Measurements from ENCODE around the gene ZMYND8. TPM values are rescaled to one million over a fixed set of nuclear protein-coding genes. Genes with fewer than 3 reads are reported as not detected.

Gene ZMYND8
- polyA plus RNA-seq, 1 donor from 2014 or later, result 16.8 TPM

DNA sequence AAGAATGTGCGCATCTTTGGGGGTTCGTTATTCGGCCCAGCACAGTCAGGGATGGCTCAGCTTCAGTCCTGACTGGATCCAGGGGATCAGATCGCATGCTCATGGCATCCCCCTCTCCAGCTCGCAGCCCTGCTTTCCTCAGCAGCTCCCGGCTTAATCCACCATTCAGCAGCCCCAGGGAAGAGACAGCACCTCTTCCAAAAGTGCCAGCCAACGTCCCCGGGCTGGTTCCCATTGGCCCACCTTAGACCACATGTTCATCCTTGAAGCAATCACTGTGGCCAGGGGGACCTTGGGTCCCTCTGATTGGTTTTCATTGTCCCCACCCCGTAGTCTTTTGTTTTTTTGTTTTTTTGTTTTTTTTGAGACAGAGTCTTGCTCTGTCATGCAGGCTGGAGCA lies 188.7 kb downstream of the ZMYND8 start:
- TF ChIP-seq SMC3 (conservative IDR thresholded peaks at IDR 0.05; ENCODE audit: poor library complexity) (no peak), RAD21 (conservative IDR thresholded peaks at IDR 0.05) (no peak)
- TF ChIP-seq, protein P1, sequence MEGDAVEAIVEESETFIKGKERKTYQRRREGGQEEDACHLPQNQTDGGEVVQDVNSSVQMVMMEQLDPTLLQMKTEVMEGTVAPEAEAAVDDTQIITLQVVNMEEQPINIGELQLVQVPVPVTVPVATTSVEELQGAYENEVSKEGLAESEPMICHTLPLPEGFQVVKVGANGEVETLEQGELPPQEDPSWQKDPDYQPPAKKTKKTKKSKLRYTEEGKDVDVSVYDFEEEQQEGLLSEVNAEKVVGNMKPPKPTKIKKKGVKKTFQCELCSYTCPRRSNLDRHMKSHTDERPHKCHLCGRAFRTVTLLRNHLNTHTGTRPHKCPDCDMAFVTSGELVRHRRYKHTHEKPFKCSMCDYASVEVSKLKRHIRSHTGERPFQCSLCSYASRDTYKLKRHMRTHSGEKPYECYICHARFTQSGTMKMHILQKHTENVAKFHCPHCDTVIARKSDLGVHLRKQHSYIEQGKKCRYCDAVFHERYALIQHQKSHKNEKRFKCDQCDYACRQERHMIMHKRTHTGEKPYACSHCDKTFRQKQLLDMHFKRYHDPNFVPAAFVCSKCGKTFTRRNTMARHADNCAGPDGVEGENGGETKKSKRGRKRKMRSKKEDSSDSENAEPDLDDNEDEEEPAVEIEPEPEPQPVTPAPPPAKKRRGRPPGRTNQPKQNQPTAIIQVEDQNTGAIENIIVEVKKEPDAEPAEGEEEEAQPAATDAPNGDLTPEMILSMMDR (IDR thresholded peaks at IDR 0.05; ENCODE audit: poor library complexity, severe bottlenecking), result no peak
- no peaks in the 10 kb centered on the region for H4K20me1 ChIP-seq (ENCODE audit: insufficient read depth)
- no peaks in the 10 kb centered on the region for H3K9me2 ChIP-seq (ENCODE audit: insufficient read depth, low read length)
- H3K9ac ChIP-seq (ENCODE audit: low read length), result no peak overlapping the region
- H3K4me3 ChIP-seq (ENCODE audit: low read length), result no peak overlapping the region
- H3K36me3 ChIP-seq (ENCODE audit: insufficient read depth, low read length), result no peaks in the 10 kb centered on the region
- no peaks in the 10 kb centered on the region for H3K9me3 ChIP-seq (ENCODE audit: low read length)
- no peak overlapping the region for H2AFZ ChIP-seq (ENCODE audit: low read depth, low read length)
- H3F3A ChIP-seq (ENCODE audit: insufficient read depth, low read length, poor library complexity, severe bottlenecking), result no peaks in the 10 kb centered on the region
- no peaks in the 10 kb centered on the region for H3K79me2 ChIP-seq (replicated peaks; ENCODE audit: insufficient read depth, low read length)
- no peak overlapping the region for H3K4me2 ChIP-seq (ENCODE audit: low read length)
- H3K27ac ChIP-seq (ENCODE audit: low read length), result no peak overlapping the region
- no peaks in the 10 kb centered on the region for H3K27me3 ChIP-seq (ENCODE audit: insufficient read depth, low read depth, low read length)

DNA sequence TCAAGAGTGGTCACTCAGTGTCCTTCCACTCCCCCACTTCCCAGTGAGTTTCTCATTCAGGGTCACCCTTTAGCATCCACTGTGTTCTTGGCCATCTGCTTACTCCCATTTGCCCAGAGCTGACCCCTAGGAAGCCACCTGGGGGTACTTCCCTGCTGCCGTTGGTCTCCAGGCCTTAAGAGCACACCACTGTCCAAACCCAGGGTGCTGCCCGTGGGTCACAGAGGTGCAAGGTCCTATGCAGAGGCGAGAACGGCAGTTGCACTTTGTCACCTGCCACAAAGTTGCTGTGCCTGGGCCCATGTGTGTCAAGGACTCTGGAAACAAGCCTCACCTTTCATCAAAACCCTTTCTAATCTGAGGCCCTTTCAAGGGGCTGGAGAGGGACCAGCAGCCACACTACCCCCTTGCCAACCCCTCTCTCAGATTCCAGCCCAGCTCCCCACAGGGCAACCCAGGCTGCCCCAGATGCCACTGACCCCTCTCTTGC lies 191.1 kb downstream of the ZMYND8 start:
- no peak overlapping the region for H3K4me3 ChIP-seq (ENCODE audit: low read length)
- no peaks in the 10 kb centered on the region for H3K27me3 ChIP-seq (ENCODE audit: insufficient read depth, low read depth, low read length)
- no peaks in the 10 kb centered on the region for H3K79me2 ChIP-seq (replicated peaks; ENCODE audit: insufficient read depth, low read length)
- no peak overlapping the region for H2AFZ ChIP-seq (ENCODE audit: low read depth, low read length)
- no peaks in the 10 kb centered on the region for H3F3A ChIP-seq (ENCODE audit: insufficient read depth, low read length, poor library complexity, severe bottlenecking)
- no peak overlapping the region for H3K4me2 ChIP-seq (ENCODE audit: low read length)
- no peaks in the 10 kb centered on the region for H3K9me3 ChIP-seq (ENCODE audit: low read length)
- H3K9me2 ChIP-seq (ENCODE audit: insufficient read depth, low read length), result no peaks in the 10 kb centered on the region
- H3K9ac ChIP-seq (ENCODE audit: low read length), result no peak overlapping the region
- no peaks in the 10 kb centered on the region for H3K36me3 ChIP-seq (ENCODE audit: insufficient read depth, low read length)
- TF ChIP-seq EZH2 (IDR thresholded peaks at IDR 0.05; ENCODE audit: borderline replicate concordance, insufficient read depth, low read length, poor library complexity, severe bottlenecking) (no peak), EP300 (conservative IDR thresholded peaks at IDR 0.05; ENCODE audit: poor library complexity, severe bottlenecking) (no peak)
- no peak overlapping the region for H3K27ac ChIP-seq (ENCODE audit: low read length)
- no peaks in the 10 kb centered on the region for H4K20me1 ChIP-seq (ENCODE audit: insufficient read depth)

DNA sequence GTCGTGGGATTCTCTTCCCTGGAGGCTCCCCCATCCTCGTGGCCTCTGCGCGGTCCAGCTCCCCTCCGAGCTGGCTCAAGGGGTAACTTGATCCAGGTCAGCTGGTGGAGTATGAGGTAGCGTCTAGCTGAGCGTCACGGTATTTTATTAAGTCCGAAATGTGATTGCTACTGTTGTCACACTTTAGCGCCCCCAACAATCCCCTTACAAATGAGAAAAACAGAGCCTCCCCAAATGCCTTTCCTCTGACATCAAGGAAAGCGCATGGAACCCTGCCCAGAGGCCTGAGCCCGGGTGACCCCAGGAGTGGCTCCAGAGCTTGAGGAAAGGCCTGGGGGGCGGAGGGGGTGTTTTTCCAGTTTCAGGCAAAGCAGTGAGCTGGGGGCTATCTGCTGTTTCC lies 192.4 kb downstream of the ZMYND8 start:
- H3K36me3 ChIP-seq (ENCODE audit: insufficient read depth, low read length), result no peaks in the 10 kb centered on the region
- TF ChIP-seq POLR2AphosphoS5 (IDR thresholded peaks at IDR 0.05) (no peak), SMC3 (conservative IDR thresholded peaks at IDR 0.05; ENCODE audit: poor library complexity) (no peak), EP300 (conservative IDR thresholded peaks at IDR 0.05; ENCODE audit: poor library complexity, severe bottlenecking) (no peak), TAF1 (IDR thresholded peaks at IDR 0.05; ENCODE audit: low read depth) (no peak), MXI1 (conservative IDR thresholded peaks at IDR 0.05; ENCODE audit: poor library complexity, severe bottlenecking) (no peak), EZH2 (IDR thresholded peaks at IDR 0.05; ENCODE audit: borderline replicate concordance, insufficient read depth, low read length, poor library complexity, severe bottlenecking) (no peak), RAD21 (conservative IDR thresholded peaks at IDR 0.05) (no peak)
- TF ChIP-seq, protein P1 (IDR thresholded peaks at IDR 0.05; ENCODE audit: poor library complexity, severe bottlenecking), result no peak
- TF ChIP-seq, protein P2, sequence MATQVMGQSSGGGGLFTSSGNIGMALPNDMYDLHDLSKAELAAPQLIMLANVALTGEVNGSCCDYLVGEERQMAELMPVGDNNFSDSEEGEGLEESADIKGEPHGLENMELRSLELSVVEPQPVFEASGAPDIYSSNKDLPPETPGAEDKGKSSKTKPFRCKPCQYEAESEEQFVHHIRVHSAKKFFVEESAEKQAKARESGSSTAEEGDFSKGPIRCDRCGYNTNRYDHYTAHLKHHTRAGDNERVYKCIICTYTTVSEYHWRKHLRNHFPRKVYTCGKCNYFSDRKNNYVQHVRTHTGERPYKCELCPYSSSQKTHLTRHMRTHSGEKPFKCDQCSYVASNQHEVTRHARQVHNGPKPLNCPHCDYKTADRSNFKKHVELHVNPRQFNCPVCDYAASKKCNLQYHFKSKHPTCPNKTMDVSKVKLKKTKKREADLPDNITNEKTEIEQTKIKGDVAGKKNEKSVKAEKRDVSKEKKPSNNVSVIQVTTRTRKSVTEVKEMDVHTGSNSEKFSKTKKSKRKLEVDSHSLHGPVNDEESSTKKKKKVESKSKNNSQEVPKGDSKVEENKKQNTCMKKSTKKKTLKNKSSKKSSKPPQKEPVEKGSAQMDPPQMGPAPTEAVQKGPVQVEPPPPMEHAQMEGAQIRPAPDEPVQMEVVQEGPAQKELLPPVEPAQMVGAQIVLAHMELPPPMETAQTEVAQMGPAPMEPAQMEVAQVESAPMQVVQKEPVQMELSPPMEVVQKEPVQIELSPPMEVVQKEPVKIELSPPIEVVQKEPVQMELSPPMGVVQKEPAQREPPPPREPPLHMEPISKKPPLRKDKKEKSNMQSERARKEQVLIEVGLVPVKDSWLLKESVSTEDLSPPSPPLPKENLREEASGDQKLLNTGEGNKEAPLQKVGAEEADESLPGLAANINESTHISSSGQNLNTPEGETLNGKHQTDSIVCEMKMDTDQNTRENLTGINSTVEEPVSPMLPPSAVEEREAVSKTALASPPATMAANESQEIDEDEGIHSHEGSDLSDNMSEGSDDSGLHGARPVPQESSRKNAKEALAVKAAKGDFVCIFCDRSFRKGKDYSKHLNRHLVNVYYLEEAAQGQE (IDR thresholded peaks at IDR 0.05; ENCODE audit: borderline replicate concordance), result no peak

More for the DNA sequence above, 192.4 kb downstream of the ZMYND8 start:
- Histone ChIP-seq H3K9me2 (ENCODE audit: insufficient read depth, low read length) (no peaks in the 10 kb centered on the region), H3K27me3 (ENCODE audit: insufficient read depth, low read depth, low read length) (no peaks in the 10 kb centered on the region), H4K20me1 (ENCODE audit: insufficient read depth) (no peaks in the 10 kb centered on the region), H3K27ac (ENCODE audit: low read length) (no peak overlapping the region), H3K79me2 (replicated peaks; ENCODE audit: insufficient read depth, low read length) (no peaks in the 10 kb centered on the region), H3K9me3 (ENCODE audit: low read length) (no peaks in the 10 kb centered on the region), H3K9ac (ENCODE audit: low read length) (no peak overlapping the region), H3K4me2 (ENCODE audit: low read length) (no peak overlapping the region), H3F3A (ENCODE audit: insufficient read depth, low read length, poor library complexity, severe bottlenecking) (no peaks in the 10 kb centered on the region), H2AFZ (ENCODE audit: low read depth, low read length) (no peak overlapping the region), H3K4me3 (ENCODE audit: low read length) (no peak overlapping the region)
